Amniotic epithelial cell (primary cell): ENCODE measurements around the gene NANS.
"Not testable (repeated sequence)": the region's sequence is repeated elsewhere in the genome, so short reads cannot be mapped to it uniquely, and the experiment has no call there.

Source experiments
- DNase-seq: peaks from one replicate; pipeline ENCODE4 v3.0.0-alpha.2; 2010; ENCODE audit warnings: low read depth

Gene NANS

DNA sequence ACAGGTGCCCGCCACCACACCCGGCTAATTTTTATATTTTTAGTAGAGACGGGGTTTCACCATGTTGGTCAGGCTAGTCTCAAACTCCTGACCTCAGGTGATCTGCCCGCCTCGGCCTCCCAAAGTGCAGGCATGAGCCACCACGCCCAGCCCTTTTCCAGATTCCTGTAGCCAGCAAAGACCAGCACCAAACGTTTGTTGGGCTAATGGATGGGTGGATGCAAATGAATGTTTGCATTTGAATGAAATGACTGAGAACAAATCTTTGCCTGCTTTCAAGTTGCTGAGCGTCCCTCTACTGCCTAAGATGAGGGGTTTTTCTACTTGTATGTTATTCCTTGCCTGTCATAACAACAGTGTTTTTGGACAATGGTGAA, 20.0 kb downstream of the NANS start:
- not testable (repeated sequence) for DNase-seq

DNA sequence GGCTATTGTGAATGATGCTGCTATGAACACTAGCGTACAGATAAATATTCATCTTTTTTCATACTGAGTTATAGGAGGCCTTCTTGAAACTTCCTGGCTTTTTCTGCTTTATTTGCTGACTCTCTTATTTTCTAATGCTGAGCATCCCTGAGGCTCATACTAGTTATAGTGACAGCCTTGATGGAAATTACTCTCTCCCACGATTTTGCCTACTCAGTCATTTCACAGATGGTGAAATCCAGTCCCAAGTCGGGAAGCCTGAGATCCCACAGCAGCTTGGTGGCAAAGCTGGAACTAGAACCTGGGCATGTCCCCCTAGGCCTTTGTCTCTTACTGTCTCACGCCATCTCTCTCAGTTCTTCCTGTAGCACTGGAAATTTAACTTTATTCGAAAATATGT, 22.4 kb downstream of the NANS start:
- DNase-seq, result no peak

GRCh38 chr9:98080326-98080725, 23.8 kb downstream of the NANS start:
- DNase-seq, result peak; percentile 71

DNA sequence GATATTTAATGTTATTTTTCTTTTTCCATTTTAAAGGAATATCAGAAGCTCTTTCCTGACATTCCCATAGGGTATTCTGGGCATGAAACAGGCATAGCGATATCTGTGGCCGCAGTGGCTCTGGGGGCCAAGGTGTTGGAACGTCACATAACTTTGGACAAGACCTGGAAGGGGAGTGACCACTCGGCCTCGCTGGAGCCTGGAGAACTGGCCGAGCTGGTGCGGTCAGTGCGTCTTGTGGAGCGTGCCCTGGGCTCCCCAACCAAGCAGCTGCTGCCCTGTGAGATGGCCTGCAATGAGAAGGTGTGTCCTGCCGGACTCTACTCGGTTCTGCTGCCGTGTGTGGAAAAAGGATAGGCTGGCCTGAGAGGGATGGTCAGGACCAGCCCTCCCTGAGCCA, 24.2 kb downstream of the NANS start:
- no peak for DNase-seq

DNA sequence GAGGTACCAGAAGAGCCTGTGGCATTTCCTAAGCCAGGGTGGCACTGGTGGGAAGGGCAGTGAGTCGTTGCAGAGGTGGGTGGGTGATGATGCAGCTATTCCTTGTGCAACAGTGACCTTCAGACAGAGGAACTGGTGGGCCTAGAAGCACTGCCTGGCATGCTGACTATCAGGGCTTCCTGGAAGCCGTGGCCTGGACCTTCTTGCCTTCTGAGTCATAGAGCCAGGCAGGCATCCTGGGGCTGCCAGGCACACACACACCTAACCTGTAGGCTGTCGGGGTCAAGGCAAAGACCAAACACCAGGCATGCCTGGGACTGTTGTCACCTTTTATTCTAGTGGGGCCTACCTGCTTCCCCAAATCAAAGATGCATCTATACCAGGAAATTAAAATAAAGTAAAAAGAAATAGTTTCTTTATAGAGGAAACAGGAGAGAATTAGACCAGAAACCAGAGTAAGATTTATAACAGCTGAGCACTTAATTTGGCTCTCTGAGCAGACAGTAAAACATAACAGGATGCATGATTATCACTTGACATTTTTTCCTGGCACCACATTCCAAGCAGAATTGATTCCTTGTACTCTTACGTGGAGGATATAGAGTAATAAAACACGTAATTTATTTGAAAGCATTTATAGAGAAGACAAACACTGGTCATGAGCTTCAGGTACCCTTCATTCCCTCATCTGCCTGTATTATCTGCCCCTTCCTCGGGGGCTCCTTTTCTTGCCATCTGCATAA, 25.1 kb downstream of the NANS start:
- DNase-seq, result peak; percentile 85

- no peak for DNase-seq
Observed at GRCh38 chr9:98083061-98083501, 26.5 kb downstream of the NANS start.

- no peak for DNase-seq
Observed at GRCh38 chr9:98083566-98084183, 27.1 kb downstream of the NANS start.

DNA sequence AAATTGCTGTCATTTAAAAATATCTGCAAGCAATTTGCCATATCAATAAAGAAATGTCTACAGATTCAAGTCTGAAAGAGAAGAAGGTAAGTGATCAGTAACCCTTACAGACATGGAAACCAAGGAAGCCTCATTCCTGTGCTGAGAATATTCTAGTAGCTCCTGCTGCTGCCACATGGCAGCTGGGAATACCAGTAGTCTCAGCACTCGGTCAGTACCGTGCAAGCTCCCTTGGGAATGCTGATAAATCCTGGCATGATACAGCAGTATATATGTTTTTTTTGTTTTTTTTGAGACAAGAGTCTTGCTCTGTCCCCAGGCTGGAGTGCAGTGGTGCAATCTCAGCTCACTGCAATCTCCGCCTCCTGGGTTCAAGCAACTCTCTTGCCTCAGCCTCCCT, 27.9 kb downstream of the NANS start:
- no peak for DNase-seq

DNA sequence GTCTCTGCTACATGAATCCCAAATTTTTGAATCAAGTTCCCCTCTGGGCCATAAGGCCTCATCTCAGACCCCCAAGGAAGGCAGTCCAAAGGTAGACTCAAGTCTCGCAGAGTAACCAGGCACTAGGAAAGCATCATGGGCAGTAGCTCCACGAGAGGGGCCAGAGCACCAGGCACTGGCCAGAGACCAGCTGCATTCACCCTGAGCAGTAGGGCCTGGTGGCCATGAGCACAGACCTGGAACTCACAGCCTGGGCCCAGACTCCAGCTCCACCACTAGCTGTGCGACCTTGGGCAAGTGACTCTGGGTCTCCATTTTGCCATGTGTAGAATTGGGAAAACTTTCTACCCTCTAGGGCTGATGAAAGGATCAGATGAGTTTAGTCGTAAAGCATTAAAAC, 28.5 kb downstream of the NANS start:
- DNase-seq, result no peak

DNA sequence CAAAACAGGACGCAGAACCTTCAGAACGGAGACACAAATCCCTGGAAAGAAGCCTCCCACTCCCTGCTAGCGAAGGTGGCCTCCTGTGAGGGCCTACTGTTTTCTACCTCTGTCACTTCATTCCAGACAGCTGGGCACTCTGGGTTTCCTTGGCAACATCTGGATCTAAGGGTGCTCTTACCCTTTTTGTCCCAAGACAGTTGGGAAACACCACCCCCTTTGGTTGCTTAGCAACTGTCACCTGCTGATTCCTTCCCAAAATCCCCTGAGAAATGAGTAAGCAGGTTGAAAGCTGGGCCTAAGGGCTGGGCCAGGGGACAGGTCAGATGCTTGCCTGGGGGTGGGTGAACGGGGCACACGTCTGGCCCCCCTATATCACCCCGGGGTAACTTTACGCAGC, 29.4 kb downstream of the NANS start:
- DNase-seq, result no peak

DNA sequence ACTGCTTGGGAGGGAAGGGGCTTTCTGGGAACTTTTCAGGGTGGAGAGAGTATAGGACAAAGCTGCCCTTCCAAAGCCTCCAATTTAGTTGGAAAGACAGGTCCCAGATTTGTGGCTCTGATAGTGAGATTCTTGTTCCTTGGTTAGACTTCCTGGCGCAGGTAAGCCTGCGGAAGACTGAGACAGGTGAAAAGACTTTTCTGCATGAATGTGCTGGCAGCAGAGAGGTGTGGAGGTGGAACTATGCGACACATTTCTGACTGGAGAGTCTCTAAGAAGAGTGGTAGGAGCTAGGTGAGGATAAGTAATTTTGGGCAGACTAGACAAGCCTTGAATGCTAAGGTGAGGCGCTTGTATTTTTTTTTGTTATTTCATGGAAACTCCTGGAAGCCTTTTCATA, 29.9 kb downstream of the NANS start:
- no peak for DNase-seq

DNA sequence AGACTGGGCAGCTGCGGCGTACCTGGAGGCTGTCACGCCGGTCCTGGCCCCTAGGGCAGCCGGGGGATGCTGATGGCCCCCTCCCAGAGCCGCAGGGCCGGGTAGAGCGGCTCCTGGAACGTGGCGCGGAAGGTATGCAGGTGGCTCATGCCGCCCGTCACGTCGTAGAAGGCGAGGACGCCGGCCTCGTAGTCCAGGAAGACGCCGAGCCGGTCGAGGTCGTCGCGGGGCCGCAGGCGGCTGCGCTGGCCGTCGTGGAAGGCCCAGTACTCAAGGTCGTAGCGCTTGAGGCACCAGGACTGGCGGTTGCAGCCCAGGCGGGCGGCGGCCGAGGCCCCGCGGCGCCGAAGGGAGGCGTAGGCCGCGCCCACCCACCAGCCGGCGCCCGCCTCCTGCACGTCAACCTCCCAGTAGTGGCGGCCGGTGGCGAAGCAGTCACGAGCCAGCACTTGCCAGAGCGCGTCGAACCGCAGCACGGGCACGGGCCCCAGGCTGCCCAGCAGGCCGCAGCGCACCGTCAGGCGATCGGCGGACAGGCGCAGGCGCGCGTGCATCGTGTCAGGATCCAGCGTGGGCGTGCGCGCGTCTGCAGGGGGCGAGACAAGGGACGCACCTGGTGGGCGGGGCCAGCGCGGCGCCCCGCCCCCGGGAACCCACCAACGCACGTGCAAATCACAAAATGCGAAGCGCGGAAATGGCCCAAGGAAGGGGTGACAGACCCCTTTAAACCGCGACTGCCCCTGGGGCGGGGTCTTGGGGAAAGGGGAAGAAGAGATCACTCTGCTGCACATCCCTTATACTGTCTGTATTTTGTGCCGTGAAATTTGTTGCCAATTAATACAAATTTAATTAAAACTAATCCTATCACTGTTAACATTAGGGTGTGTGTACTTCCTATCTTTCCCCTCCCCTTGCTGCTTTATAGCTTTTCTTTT, 31.2 kb downstream of the NANS start:
- peak; percentile 56 for DNase-seq

DNA sequence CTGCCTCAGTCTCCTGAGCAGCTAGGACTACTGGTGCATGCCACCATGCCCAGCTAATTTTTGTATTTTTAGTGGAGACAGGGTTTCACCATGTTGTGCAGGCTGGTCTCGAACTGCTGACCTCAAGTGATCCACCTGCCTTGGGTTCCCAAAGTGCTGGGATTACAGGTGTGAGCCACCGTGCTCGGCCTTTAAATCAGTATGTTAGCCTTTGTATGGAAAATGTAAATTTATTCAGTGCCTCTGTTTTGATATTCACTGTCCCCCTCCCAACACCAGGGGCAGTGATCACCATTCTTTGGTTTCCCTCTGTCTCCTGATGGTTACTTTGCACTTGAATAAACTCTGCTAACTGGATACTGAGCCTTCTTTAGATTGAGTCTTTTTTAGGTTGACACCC, 34.1 kb downstream of the NANS start:
- DNase-seq, result not testable (repeated sequence)

- DNase-seq, result peak; percentile 92
Observed at GRCh38 chr9:98091735-98092612, 35.4 kb downstream of the NANS start.

GRCh38 chr9:98092613-98092931, 36.0 kb downstream of the NANS start:
- no peak for DNase-seq

GRCh38 chr9:98094316-98094715, 37.8 kb downstream of the NANS start:
- no peak for DNase-seq

GRCh38 chr9:98094851-98095250, 38.3 kb downstream of the NANS start:
- DNase-seq, result no peak

DNA sequence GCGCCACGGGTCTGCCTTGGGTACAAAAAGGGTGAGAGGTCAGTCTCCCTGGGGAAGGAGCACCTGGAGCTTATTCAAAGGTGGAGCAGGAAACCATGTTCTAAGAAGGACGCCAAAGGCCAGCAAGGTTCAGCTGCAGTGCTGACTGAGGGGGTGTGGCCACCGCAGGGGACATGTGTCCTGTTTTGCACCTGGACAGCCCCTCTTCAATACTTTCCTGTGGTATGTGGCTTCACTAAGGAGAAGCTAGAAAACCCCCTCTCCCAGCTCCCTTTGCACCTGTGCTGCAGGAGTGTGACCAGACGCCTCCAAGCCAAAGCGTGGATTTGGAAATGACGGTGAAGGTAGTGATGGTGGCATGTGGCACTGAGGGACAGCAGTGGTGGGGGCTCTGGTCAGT, 38.9 kb downstream of the NANS start:
- no peak for DNase-seq

DNA sequence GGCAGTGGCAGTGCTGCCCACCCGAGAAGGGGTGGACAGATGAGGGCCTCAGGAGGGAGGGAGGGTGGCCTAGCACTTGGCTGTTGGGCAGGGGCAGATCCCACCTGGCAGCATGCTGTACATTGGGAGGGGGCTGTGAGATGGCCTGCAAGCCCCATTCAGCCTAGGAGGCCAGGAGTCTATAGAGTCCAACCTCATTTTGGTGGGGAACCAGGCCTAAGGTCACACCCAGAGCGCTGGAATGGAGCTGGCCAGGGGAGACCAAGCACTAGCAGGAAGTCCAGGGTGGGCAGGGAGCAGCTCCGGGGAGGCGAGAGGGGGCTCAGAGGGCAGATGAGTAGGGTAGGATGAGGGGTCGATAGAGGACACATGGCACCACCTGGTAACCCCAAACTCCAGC, 39.6 kb downstream of the NANS start:
- no peak for DNase-seq

GRCh38 chr9:98097836-98098235, 41.3 kb downstream of the NANS start:
- DNase-seq, result no peak

GRCh38 chr9:98099346-98099745, 42.8 kb downstream of the NANS start:
- no peak for DNase-seq

DNA sequence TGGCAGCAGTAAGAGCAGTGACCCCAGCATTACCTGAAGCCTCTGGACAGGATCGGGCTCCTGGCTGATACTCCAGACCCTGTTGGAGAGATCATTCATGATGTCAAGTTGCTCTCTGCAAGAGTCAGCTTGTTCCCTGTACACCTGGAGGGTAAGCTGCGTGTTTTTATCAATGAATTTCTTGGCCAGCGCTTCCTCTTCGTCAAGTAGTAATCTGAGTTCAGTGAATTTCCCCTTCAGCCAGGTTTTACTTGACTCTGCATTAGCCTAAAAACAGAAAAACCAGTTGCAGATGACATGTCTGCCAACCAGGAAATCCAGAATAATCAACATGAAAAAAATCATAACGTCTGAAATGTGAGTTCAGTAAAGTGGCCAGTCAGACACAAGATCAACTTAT, 43.4 kb downstream of the NANS start:
- DNase-seq, result no peak
